Measurements from ENCODE around the gene SLC25A47.
"Not testable (repeated sequence)": the region's sequence is repeated elsewhere in the genome, so short reads cannot be mapped to it uniquely, and the experiment has no call there.

SLC25A47 gene

GRCh38 chr14:100328495-100329163, 5.5 kb downstream of the SLC25A47 start:
- DNase-seq = no peak

DNA sequence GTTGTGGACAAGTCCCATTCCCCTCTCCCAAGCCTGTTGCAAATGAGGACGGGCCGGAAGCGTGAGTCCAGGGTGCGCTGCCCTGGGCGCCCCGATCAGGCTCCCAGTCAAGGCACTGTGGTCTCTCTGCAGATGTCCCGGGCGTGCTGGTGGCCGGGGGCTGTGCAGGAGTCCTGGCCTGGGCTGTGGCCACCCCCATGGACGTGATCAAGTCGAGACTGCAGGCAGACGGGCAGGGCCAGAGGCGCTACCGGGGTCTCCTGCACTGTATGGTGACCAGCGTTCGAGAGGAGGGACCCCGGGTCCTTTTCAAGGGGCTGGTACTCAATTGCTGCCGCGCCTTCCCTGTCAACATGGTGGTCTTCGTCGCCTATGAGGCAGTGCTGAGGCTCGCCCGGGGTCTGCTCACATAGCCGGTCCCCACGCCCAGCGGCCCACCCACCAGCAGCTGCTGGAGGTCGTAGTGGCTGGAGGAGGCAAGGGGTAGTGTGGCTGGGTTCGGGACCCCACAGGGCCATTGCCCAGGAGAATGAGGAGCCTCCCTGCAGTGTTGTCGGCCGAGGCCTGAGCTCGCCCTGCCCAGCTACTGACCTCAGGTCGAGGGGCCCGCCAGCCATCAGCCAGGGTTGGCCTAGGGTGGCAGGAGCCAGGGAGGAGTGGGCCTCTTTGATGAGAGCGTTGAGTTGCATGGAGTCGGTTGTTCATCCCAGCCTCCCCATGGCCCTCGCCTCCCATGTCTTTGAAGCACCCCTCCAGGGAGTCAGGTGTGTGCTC, 6.3 kb downstream of the SLC25A47 start:
- DNase-seq = no peak

GRCh38 chr14:100330007-100330344, 6.8 kb downstream of the SLC25A47 start:
- no peak for DNase-seq

GRCh38 chr14:100330388-100330931, 7.3 kb downstream of the SLC25A47 start:
- no peak for DNase-seq

DNA sequence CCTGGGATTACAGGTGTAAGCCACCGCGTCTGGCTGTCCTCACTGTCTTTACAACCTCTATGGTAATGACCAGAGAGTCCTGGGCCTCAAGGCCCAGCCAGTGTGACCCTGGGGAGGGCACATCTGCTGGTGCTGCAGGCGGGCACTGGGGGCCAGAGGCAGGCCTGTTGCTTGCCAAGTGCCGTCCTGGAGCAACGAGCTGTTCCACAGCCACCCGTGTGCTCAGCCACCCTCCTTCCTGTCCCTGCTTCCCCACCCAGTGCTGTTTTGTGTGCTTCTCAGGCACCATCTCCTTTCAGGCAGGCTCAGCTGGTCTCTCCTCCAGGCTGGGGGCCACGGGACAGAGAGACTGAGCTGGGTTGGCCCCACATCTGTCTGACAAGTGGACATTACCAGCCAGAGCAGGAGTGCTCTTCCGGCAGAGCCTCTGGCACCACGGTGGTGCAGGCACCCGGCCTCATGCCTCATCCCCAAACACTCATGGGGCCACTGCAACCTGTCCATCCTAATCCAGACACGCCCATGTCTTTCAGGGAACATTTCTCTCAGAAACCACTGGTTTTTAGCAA, 9.0 kb downstream of the SLC25A47 start:
- DNase-seq = no peak

DNA sequence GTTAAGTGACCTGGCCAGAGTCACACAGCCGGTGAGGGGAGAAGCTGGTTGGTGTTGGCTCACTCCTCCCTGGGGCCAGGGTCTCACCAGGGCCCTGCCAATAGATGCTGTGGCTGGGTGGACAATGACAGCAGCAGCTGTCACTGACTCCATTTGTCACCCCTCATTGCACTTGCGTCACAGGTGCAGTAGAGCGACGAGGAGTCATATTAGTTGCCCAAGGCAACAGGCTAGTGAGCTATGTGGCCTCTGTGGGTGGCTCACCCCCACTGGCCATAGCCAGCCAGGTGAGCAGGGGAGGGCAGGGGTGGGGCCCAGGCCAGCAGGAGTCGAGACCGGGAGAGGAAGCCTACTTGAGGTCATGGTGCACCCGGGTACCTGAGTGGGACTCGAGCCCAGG, 9.7 kb downstream of the SLC25A47 start:
- DNase-seq = no peak

DNA sequence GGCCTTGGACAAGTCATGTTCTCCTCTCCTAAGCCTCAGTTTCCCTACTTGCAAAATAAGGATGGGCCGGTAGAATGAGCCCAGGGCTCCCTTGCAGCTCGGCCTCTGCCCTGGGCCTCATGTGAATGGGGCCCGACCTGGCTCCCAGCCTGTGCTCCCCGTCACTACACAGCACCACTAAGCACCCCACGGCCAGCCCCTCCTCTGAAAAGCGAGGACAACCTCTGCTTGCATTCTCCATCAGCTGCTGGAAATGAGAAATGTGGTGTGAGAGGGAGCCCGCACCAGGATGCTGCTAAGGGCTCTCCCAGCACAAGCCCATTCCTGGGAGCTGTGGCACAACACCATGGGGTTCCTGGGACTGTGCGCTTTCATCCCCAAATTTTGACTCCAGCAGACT, 10.2 kb downstream of the SLC25A47 start:
- DNase-seq = no peak

DNA sequence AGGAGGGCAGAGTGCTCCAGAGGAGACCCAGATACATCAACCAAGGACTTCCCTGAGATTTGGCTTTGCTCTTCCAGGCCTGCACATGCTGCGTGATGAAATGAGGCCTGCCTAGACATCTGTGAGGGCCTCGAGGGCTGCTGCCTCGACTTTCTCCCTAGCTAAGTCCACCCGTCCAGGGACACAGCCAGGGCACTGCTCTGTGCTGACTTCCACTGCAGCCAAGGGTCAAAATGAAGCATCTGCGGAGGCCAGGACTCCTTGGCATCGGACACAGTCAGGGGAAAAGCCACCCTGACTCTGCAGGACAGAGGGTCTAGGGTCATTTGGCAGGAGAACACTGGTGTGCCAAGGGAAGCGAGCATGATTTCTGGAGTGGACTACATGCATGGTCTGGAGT, 10.7 kb downstream of the SLC25A47 start:
- DNase-seq = no peak

DNA sequence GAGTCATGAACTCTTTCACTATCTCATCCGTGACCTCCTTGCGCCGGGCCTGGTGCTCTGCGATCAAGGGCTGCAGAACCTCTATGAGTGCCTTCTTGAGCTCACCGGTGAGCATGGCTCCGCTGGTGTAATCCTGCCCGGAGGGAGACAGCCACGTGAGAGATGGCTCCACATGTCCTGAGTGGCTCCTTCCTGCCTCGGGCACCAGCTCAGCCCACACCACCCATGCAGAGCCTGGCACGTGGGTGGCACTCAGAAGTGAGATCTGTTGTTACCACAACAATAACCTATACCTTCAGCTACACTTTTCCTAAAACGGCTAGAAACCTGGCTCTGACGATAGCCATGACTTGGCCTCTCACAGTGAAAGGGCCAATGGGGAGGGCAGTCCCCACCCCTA, 11.8 kb downstream of the SLC25A47 start:
- no peak for DNase-seq

DNA sequence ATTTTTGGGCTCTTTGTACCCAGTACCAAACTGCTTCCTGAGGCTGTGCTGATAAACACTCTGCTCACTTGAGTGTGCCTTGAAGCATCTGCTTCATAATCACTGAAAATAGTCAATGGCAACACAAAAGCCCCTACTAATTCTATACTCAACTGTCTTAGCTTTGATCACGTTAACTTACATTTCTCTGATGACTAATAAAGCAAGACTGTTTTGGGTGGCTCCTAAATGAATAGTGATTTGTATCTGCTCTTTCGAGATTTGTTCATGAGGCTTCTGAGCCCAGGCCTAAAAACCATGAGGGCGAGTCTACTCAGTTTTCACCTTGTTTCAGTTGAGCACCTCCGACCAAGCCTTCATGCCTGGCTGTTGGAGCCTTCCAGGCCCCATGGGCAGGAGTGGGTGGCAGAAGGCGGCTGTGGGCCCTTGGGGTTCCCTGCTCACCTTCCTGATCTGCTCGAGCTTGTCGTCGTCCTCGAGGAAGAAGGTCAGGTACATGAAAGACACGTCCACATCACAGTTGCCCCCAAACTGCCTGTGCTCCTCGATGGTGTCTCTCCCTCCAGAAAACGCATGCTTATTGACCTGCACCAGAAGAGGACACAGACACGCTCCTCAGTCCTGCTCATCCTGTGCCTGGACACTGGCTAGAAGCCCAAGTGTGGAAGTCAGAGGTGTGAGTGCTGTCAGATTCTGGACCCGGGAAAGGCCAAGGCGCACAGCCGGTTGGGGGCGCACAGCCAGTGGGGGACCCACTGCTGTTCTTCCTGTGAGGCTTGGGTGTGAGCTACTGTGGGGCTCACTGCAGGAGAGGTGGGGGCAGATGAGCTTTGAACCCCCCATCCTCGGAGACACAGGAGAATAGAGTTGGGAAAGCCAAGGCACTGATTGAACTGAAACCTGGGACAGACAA, 13.7 kb downstream of the SLC25A47 start:
- no peak for DNase-seq

DNA sequence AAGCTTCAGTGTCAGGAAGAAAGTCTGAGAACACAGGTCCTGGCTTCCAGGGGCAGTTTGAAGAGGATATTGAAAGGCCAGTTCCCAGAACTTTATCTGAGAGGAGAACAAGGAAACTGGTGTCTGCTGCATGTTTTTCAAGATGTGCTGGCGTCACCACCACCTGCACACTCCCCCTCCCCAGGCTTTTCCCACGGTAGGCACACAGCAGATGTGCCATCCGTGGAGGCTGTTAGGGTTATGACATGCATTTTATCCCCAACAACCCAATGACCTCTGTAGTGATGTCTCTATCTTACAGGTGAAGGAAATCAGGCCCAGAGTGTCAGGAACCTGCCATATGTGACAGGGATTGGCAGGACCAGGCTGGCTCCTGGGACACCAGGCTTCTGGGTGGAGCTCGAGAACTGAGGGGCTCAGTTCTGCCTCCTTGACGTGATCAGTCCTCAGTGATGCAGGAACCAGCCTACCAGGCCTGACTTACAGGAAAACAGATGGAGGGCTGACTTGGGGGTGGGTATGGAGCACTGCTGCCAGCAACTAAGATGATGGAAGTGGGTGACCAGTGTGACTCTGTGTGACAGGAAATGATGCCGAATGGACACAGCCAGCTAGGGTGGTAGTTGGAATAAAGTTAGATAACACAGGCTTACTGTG, 16.8 kb downstream of the SLC25A47 start:
- DNase-seq = no peak

GRCh38 chr14:100340423-100340813, 17.3 kb downstream of the SLC25A47 start:
- no peak for DNase-seq

DNA sequence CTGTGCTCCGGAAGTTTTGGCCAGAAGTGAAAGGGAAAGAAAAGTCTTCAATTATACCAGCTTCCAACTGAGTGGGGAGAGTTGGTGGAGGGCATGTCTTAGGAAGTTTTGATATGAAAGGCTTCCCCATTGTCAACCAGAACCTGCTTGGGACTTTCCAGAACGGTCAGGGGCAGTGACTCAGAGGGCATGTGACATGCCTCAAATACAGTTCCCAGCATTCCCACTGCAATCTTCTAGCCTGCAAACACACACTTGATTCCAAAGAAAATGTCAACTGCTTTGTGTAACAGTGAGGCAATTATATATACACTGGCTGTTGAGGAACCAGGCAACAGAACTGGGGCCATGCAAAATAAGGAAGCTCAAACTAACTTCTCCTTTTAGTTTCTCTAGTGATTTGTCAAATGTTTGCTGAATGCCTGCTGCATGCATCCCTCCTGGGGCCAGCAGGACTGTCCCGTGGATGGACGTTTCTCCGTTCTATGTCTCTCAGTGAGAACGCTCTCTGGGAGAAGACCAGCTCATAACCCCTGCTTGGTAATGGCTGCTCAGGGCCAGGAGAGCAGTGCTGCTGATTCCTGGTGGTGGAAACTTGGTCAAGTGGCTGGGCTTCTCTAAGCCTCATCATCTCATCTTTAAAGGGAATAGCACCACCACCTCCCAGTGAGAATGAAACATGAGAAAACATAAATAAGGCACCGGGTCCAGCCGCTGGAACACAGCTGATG, 18.3 kb downstream of the SLC25A47 start:
- no peak for DNase-seq

DNA sequence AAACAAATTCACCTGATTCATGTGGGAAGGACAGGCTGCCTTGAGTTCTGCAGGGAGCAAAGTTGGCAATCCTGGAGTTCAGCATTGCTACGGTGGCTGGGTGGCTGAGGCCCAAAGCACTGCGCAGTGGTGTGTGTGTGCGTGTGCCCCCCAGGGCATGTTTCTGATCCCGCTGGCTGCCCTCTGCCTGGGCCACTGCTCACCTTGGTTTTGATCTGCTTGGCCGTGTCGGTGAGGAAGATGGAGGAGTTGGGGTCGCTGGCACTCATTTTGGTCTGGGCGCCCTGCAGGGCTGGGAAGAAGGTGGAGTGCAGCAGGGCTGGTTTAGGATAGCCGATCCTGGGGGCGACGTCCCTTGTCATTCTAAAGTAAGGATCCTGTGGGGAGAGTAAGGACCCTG, 19.1 kb downstream of the SLC25A47 start:
- DNase-seq = no peak

GRCh38 chr14:100342826-100343225, 19.7 kb downstream of the SLC25A47 start:
- not testable (repeated sequence) for DNase-seq

GRCh38 chr14:100344657-100345056, 21.5 kb downstream of the SLC25A47 start:
- DNase-seq = not testable (repeated sequence)

DNA sequence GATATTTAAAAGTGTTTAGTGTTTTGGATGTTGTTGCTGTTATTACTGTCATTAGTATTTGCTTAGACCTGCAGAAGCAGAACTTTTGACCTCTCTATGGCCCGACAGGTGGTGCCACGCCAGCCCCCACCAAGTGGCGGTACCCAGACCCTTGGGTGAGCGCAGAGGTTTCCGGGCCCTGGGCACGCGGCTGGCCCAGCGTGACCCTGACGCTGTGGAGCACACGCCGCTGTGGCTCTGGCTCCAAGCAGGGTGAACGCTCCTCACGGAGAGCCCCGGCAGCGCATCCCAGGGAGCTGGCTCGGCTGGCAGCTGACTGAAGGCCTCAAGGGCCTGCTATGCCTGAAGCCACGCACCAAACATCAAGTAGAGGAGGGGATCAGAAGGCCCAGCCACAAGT, 22.6 kb downstream of the SLC25A47 start:
- DNase-seq = no peak

DNA sequence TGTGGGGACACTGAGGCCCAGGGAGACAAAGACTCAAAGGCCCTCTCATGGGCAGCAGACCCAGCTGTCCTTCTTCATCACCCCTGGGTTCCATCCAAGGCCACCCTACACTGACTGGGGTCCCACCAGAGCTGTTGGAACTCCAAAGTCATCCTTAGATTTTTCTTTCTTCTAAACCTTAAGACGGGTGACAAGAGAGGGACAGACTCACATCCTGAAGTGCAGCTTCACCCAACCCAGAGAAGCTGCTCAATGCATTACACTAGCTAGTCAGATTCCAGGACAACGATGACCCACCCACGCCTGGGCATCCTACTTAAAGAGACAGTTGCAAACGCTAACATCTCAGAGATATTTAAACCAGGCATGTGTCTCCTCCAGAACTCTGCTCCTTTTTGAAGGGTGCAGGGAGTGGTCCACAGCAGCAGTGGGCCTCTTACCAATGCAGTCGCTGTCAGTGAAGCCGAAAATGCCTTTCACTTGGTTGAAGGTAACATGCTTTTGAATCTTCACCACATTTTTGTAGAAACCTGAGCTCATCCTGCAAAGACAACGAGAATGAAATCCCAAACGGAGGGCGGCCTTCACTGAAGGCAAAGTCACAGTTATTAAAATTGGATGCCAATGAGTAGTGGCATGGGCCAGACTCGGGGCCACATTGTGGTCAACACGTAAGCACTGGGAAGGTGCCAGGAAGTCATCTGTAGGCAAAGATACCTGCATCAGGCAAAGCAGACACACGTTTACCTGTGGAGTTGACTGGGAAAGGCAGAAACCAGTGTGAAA, 23.4 kb downstream of the SLC25A47 start:
- DNase-seq = no peak

DNA sequence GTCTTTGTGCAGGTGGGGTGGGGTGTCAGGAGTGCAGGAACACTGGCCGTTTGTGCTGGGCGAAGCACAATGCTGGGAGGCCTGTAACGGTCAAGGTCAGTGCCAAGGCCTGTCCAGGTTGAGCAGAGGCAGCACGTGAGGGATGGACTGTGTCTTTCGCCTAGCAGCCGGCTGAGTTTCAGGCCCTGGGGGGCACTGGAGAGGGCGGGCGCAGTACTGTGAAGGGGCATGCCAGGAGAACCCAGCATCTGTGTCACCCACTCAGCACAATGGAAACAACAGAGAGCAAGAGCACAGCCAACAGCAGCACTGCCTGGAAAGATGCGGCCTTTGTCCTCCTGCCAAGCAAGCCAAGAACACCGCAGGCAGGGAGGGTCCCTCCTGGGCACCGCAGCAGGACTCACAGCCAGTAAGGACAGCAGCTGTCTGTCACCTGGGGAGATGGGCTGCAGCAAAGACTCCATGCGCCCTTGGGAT, 25.2 kb downstream of the SLC25A47 start:
- no peak for DNase-seq

DNA sequence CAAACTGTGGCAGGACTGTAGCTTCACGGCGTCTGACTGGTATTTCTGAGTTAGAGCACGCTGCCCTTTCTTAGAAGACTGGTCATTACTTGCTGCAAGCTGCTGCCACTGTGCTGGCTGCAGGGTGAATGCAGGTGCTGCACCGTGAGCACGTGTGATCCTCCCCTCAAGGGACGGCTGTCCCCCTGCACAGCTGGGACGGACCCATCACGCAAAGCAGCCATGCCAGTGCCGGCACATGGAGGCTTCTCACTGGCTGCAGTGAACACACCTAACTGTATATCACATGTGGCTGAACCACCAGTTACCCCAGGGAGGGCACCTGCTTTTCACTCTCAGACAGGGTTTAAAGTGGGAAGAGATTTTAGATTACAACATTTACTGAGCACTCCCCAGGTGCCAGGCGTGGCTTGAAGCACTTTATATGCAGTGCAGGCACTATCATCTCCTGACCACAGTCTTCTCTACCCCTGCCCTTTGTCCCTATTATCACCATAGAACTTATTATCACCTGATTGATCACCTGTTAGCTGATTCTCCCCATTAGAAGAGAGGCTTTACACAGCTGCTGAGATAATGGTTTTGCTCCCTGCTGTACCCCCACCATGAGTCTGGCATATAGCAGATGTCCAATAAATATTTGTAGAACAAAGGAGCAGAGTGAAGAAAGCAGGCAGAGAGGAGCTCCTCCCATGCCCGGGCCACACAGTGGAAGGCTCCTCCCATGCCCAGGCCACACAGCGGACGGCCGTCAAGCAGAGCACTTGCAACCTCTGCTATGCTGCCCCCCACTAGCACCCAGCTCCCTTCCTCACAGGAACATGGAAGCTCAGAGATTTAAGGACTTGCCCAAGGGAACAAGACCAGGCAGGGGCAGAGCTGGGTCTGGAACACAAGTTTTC, 25.9 kb downstream of the SLC25A47 start:
- no peak for DNase-seq
